Central memory CD8-positive, alpha-beta T cell (primary cell): ENCODE data around the gene ADAMTS9.

Source experiments
- ATAC-seq: fragments of 150-1000 bp; cut with Tn5 transposase; replicated peaks from 2 replicates; pipeline ENCODE4 v1.10.0; 2022; ENCODE audit warnings: mild to moderate bottlenecking, moderate FRiP score, moderate number of reproducible peaks; ENCODE audit not compliant: poor library complexity, severe bottlenecking; ENCODE audit errors: extremely low read depth
- DNase-seq, 2 donors: peaks; one replicate each; pipeline ENCODE4 v3.0.0; 2021; ENCODE audit warnings: low spot score in 2 of 2
- H3K27ac Mint-ChIP-seq: one replicate; pipeline ENCODE4 v1.8.0; 2022; ENCODE audit warnings: low read depth, mild to moderate bottlenecking, moderate library complexity, mixed read lengths
- H3K27me3 Mint-ChIP-seq: one replicate; pipeline ENCODE4 v1.8.0; 2022; ENCODE audit warnings: mixed read lengths
- H3K36me3 Mint-ChIP-seq: one replicate; pipeline ENCODE4 v1.8.0; 2022; ENCODE audit warnings: mild to moderate bottlenecking, moderate library complexity, mixed read lengths; ENCODE audit not compliant: insufficient read depth
- H3K4me1 Mint-ChIP-seq: one replicate; pipeline ENCODE4 v1.8.0; 2022; ENCODE audit warnings: mixed read lengths
- H3K4me3 Mint-ChIP-seq: one replicate; pipeline ENCODE4 v1.8.0; 2022; ENCODE audit warnings: mild to moderate bottlenecking, moderate library complexity, mixed read lengths
- H3K9me3 Mint-ChIP-seq: one replicate; pipeline ENCODE4 v1.8.0; 2022; ENCODE audit warnings: mixed read lengths

Gene ADAMTS9

DNA sequence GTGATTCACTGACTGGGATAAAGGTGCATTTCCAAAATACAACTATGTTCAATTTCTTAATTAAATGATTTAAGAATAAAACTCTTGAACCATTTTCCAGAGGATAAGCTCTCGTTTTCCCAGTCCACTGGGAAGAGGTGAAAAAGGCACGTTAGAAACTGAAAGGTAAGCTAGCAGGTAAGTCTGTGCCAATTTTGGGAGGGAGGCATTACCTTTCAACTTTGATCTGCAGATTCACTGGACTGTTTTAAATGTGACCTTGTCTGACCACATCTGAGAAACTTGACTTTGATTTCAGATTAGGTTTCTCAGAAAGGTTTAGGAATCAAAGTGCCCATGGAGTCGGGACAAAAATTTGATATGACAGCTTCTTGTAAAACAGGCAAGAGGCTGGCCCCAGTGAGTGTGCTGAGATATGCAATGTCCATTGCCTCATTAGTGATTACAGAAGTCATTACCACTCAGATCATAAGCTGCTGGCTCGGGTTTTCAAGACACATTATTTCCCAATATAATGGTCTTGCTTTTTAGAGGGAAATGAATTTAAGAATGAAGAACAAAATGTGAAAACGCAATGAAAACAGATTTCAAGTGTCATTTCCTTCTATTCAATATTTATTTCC lies 118.8 kb downstream of the ADAMTS9 start:
- peaks cover 5% of the 10 kb centered on the region for H3K9me3 Mint-ChIP-seq
- no peak overlapping the region for H3K27ac Mint-ChIP-seq
- DNase-seq (no peak), ATAC-seq (no peak)
- H3K4me3 Mint-ChIP-seq: no peak overlapping the region
- no peaks in the 10 kb centered on the region for H3K4me1 Mint-ChIP-seq
- H3K36me3 Mint-ChIP-seq: no peaks in the 10 kb centered on the region
- no peaks in the 10 kb centered on the region for H3K27me3 Mint-ChIP-seq

DNA sequence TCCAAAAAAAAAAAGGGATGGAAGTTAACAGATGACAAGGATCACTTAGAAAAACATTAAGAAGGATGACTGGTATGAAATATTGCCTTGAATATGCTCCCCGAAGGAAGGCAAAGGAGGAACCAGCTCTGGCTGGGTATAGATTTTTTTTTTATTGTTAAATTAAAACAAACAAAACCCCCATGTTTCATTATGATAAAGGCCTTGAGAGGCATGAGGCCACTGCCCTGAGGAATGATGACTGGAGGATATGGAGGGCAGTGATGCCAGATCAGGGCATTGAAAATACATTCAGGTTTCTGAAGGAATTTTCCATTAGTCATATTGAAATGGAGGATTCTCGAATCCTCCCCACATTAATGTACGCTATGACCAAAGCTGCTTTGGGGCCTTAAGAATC lies 120.9 kb downstream of the ADAMTS9 start:
- no peak overlapping the region for H3K27ac Mint-ChIP-seq

DNA sequence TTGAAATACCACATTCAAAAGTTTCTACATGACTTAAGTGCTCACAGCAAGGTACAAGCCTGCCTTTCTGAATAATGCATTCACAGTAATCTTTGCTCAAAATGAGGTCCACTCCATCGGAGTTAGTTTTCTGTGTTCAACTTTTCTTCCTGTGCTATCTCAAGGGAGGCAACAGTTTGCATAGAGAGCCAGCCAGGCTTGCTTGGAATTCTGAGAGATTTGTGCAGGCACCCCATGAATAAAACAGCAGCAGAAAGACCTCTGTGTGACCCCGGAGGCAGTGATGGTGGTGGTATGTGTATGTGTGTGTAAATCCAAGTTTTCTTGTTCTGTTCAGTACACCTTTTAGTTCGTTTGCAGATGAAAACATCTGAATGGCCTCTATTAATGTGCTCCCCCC lies 124.0 kb downstream of the ADAMTS9 start:
- DNase-seq: no peak
- no peaks in the 10 kb centered on the region for H3K27me3 Mint-ChIP-seq
- no peaks in the 10 kb centered on the region for H3K36me3 Mint-ChIP-seq

More for the DNA sequence above, 120.9 kb downstream of the ADAMTS9 start:
- Mint-ChIP-seq H3K36me3 (no peaks in the 10 kb centered on the region), H3K4me1 (no peaks in the 10 kb centered on the region), H3K4me3 (no peak overlapping the region), H3K9me3 (no peaks in the 10 kb centered on the region), H3K27me3 (no peaks in the 10 kb centered on the region)
- DNase-seq (no peak), ATAC-seq (no peak)

DNA sequence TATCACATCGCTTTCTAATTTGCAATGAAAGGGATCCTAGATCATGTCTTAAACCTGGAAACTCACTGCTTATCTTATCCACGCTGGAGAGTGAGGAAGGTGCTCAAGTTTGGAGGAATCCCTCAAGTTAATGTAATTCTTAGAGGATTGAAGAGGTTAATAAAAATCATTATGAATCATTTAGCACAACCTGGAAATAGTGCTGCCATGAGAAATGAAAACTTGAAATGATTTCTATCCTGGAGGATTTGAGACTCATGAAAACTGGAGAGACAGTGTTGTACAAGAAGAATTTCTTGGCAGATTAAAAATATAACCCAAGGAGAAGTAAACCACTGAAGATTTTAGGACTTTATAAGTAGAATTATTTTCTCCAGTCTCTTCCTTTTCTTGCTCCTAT lies 125.9 kb downstream of the ADAMTS9 start:
- no peaks in the 10 kb centered on the region for H3K27me3 Mint-ChIP-seq
- H3K27ac Mint-ChIP-seq: no peak overlapping the region
- no peak for DNase-seq
- ATAC-seq: no peak
- no peaks in the 10 kb centered on the region for H3K36me3 Mint-ChIP-seq
- peaks cover 1% of the 10 kb centered on the region for H3K9me3 Mint-ChIP-seq
- no peak overlapping the region for H3K4me3 Mint-ChIP-seq
- no peaks in the 10 kb centered on the region for H3K4me1 Mint-ChIP-seq

More for the DNA sequence above, 124.0 kb downstream of the ADAMTS9 start:
- Mint-ChIP-seq H3K4me3 (no peak overlapping the region), H3K9me3 (no peaks in the 10 kb centered on the region), H3K4me1 (no peaks in the 10 kb centered on the region), H3K27ac (no peak overlapping the region)
- no peak for ATAC-seq

DNA sequence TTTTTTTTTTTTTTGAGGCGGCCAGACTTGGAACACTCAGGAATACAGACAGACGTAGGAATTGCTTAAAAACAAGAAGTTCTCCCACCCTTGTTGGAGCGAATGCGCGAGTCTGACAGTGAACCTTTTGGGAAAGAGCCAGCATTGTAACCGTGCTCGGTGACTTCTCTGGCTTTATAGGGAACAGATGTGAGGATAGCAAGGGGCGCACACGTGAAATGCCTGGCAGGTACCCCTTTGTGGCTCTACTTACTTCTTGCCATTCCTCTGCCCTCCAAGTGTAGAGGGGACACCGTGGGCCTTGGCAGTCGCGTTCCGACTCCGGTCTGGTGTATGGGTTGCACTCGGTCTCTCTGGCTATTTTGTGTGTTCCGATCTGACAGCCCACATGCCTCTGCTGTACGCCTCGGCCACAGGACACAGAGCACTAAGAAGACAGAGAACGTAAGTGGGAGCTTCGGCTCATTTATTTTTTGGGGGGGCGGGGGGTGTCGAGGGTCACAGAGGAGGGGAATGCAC lies 126.4 kb downstream of the ADAMTS9 start:
- no peak overlapping the region for H3K27ac Mint-ChIP-seq
- DNase-seq: no peak
- no peaks in the 10 kb centered on the region for H3K27me3 Mint-ChIP-seq
- no peak overlapping the region for H3K4me3 Mint-ChIP-seq
- no peaks in the 10 kb centered on the region for H3K36me3 Mint-ChIP-seq
- H3K4me1 Mint-ChIP-seq: no peaks in the 10 kb centered on the region
- peaks cover 6% of the 10 kb centered on the region for H3K9me3 Mint-ChIP-seq
- ATAC-seq: no peak

DNA sequence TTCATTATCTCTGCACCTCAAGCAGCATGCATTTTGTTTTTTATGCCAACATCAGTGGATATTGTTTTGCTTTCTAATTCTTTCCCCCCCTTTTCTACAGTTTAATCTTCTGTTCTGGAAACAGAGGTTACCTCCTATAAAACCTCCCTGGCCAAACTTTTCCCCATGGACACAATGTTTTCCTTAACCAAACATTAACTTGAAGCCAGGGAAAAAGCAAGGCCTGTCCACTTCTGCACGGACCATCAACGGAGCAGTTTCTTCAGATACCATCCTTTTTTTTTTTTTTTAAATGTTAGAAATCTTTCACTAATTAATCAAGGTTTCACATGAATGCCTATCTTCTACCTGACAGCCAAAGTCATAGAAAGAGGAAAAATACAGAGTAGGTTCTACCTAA lies 127.0 kb downstream of the ADAMTS9 start:
- ATAC-seq (no peak), DNase-seq (no peak)
- H3K9me3 Mint-ChIP-seq: peaks cover 6% of the 10 kb centered on the region
- no peaks in the 10 kb centered on the region for H3K27me3 Mint-ChIP-seq
- no peak overlapping the region for H3K4me3 Mint-ChIP-seq
- H3K27ac Mint-ChIP-seq: no peak overlapping the region
- H3K36me3 Mint-ChIP-seq: no peaks in the 10 kb centered on the region
- H3K4me1 Mint-ChIP-seq: no peaks in the 10 kb centered on the region

DNA sequence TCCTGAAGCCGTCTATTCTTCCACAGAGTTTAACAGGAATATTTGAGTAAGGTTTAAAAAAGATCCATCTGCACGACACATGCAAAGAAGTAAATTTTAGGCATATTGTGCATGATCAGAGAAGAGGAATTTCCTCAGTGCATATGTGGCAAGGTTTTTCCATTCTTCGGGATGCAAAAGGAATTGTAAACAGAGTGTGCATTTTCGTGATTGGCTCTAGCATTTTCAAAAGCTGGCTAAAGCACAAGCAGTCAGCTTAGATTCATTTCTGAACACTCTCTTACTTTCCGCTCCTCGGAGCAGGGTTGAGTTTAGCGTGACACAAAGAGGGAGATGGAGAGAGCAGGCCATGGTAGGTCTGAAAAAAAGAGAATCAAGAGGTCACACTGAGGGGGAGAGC lies 128.2 kb downstream of the ADAMTS9 start:
- ATAC-seq (no peak), DNase-seq (no peak)
- H3K9me3 Mint-ChIP-seq: peaks cover 12% of the 10 kb centered on the region
- no peaks in the 10 kb centered on the region for H3K4me1 Mint-ChIP-seq
- H3K36me3 Mint-ChIP-seq: no peaks in the 10 kb centered on the region
- peaks cover 7% of the 10 kb centered on the region for H3K27me3 Mint-ChIP-seq
- H3K27ac Mint-ChIP-seq: no peak overlapping the region
- no peak overlapping the region for H3K4me3 Mint-ChIP-seq

DNA sequence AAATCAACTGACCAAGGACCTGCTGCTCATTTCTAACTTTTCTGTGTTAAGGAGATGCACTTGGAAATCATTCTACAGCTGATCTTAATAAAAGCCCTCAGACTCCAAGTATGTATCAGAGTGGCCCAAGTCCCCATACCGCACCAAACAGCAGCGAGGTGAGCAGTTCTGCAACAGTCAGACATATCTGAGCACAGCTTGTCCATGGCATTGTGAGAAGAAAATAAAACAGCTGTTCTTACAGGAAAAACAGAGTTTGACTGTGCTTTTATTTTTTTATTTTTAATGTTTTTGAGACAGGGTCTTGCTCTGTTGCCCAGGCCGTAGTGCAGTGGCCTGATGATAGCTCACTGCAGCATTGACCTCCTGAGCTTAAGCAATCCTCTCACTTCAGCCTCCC lies 131.8 kb downstream of the ADAMTS9 start:
- H3K4me1 Mint-ChIP-seq: no peaks in the 10 kb centered on the region
- peaks cover 7% of the 10 kb centered on the region for H3K27me3 Mint-ChIP-seq
- no peak overlapping the region for H3K4me3 Mint-ChIP-seq
- H3K27ac Mint-ChIP-seq: no peak overlapping the region
- DNase-seq: no peak
- ATAC-seq: no peak
- H3K36me3 Mint-ChIP-seq: no peaks in the 10 kb centered on the region
- peaks cover 18% of the 10 kb centered on the region for H3K9me3 Mint-ChIP-seq

DNA sequence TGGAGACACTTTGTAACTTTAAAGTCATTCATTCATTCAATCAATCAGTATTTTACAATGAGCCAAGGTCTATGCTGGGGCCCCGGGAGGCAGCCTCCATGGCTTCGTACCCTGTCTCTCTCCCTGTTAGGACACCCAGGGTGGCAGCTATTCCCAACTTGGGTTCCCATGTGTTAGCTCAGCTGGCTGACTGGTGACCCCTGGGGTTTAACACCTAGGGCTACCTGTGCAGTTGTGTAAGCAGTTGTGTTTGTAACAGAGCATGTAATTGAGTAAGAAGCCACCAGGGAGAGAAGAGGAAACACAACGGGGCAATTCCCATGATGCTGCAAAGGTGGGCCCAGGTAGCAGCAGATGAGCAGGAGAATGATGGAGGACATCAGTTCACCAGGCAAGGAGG lies 132.4 kb downstream of the ADAMTS9 start:
- Mint-ChIP-seq H3K4me1 (no peaks in the 10 kb centered on the region), H3K4me3 (no peak overlapping the region), H3K36me3 (no peaks in the 10 kb centered on the region), H3K27me3 (peaks cover 7% of the 10 kb centered on the region), H3K9me3 (peaks cover 18% of the 10 kb centered on the region), H3K27ac (no peak overlapping the region)
- DNase-seq (no peak), ATAC-seq (no peak)

DNA sequence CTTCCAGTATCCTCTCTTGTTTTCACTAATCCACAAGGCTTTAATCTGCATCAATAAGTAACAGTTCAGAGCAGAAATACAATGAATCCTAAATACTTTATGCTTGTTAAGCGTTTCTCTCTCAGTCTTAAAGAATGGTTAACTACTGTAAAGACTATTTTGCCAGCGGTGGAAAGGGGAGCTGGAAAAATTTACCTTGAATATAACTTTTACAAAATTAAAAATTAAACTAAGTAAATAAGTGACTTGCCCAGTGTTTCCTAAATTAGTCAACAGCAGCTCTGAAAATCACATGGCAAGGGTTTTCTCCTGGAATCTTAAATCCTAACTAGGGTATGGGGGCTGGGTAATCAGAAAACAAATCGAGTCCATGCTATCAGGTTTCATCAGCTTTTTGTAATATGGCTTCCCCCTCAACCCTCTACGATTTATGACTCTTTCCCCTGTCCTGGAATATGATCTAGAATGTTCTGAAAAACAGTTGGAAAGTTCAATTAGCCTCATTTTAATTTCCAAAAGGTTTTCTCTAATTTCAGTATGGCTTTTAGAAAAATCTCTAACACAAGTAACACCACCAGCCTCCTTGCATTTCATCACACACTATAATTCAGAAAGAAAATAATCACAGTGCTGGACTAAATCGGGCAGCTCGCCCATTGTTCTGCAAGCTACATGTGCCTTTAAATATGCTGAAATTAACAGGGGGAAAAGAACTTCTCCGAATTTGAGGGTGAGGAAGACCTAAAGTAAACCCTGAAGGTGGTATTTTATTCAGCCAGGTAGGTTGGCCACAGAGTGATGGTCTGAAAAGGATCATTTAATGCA lies 133.5 kb downstream of the ADAMTS9 start:
- no peak for ATAC-seq
- Mint-ChIP-seq H3K36me3 (no peaks in the 10 kb centered on the region), H3K4me1 (no peaks in the 10 kb centered on the region), H3K27me3 (peaks cover 7% of the 10 kb centered on the region), H3K9me3 (peaks cover 18% of the 10 kb centered on the region), H3K27ac (no peak overlapping the region), H3K4me3 (no peak overlapping the region)
- no peak for DNase-seq

DNA sequence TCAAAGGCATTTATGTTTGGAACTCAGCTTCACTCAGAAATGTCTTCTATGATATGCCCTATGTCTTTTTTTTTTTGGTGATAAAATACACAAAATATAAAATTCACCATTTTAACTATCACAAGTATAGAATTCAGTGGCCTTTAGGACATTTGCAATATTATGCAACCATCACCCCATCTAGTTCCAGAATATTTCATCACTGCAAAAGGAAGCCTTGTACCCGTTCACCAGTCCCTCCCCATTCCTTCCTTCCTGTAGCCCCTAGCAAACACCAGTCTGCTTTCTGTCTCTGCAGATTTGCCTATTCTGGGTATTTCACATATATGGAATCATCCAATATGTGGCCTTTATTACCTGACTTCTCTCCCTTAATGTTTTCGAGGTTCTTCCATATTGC lies 134.8 kb downstream of the ADAMTS9 start:
- ATAC-seq (no peak), DNase-seq (no peak)
- H3K36me3 Mint-ChIP-seq: no peaks in the 10 kb centered on the region
- H3K9me3 Mint-ChIP-seq: peaks cover 18% of the 10 kb centered on the region
- no peaks in the 10 kb centered on the region for H3K4me1 Mint-ChIP-seq
- H3K27ac Mint-ChIP-seq: no peak overlapping the region
- H3K4me3 Mint-ChIP-seq: no peak overlapping the region
- H3K27me3 Mint-ChIP-seq: peaks cover 7% of the 10 kb centered on the region

DNA sequence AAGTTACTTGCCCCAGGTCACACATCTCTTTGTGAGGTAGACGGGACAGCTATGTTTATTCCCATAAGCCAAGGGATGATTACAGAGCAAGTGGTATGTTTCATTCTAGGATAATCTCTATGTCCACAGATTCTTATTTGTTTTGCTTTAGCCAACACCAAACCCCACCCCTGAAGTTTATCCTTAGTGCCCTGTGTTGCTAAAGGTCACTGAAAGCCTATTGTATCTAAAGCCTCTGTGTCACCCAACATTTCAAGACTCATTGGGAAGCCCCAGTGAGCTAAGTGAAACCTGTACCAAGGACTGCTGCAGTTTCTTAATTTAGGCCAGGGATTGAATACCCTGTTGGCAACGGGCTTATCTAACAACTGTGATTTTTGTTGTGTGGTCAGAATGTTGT lies 135.6 kb downstream of the ADAMTS9 start:
- H3K27ac Mint-ChIP-seq: no peak overlapping the region
- ATAC-seq (no peak), DNase-seq (no peak)
- peaks cover 24% of the 10 kb centered on the region for H3K9me3 Mint-ChIP-seq
- H3K4me3 Mint-ChIP-seq: no peak overlapping the region
- H3K4me1 Mint-ChIP-seq: no peaks in the 10 kb centered on the region
- H3K36me3 Mint-ChIP-seq: no peaks in the 10 kb centered on the region
- peaks cover 7% of the 10 kb centered on the region for H3K27me3 Mint-ChIP-seq

DNA sequence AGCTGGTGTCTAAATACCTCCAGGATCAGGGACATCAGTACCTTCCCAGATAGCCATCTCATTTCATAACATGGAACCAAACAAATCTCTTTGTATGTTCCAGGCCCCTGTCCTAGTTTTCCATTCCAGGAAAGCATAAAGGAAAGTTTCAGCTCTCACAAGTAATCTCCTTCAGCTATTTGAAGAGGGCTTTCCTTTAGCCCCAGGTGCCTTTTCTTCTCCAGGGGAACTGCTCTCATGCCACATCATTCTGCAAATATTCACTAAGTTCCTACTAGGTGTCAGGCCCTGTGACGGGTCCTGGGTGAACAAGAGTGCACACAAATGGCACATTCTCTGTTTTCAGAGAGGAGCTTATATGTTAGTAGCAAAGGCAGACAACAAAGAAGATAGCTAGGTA lies 136.1 kb downstream of the ADAMTS9 start:
- H3K27ac Mint-ChIP-seq: no peak overlapping the region
- H3K4me3 Mint-ChIP-seq: no peak overlapping the region
- ATAC-seq: no peak

More for the DNA sequence above, 136.1 kb downstream of the ADAMTS9 start:
- Mint-ChIP-seq H3K27me3 (peaks cover 7% of the 10 kb centered on the region), H3K4me1 (no peaks in the 10 kb centered on the region), H3K9me3 (peaks cover 21% of the 10 kb centered on the region), H3K36me3 (no peaks in the 10 kb centered on the region)
- DNase-seq: no peak
